HEK293 (cell line): Measurements from ENCODE around the gene RAB6A.

Source experiments
- CTCF ChIA-PET: fragments of 350-600 bp; formaldehyde crosslinking; extraction: SDS; loops from one replicate; lab custom pipeline; 2021; ENCODE audit warnings: antibody characterized with exemption; lab: Yijun Ruan, JAX
- POLR2A ChIA-PET: fragments of 300-600 bp; formaldehyde crosslinking; extraction: SDS; loops from one replicate; lab custom pipeline; 2020; ENCODE audit warnings: antibody characterized with exemption, inconsistent platforms; lab: Yijun Ruan, JAX
- H3K27ac ChIP-seq: fragments of 200-500 bp; sonication (Bioruptor generic); 2 replicates; pipeline ENCODE4 v1.5.1; 2014; ENCODE audit warnings: low read depth, low read length, control low read depth, inconsistent platforms; ENCODE audit errors: extremely low read depth
- H3K36me3 ChIP-seq, 2 experiments: fragments of 200-500 bp in 1 of 2; sonication (Bioruptor generic) in 1 of 2; 1 replicate in 1 of 2; 2 replicates in 1 of 2; pipeline ENCODE4 v1.5.1; 2014 to 2017; ENCODE audit warnings: inconsistent platforms in 2 of 2, low read length in 2 of 2; ENCODE audit not compliant: control insufficient read depth in 2 of 2, insufficient read depth in 1 of 2
- H3K4me1 ChIP-seq: fragments of 200-500 bp; sonication (Bioruptor generic); 2 replicates; pipeline ENCODE4 v1.5.1; 2014; ENCODE audit warnings: mild to moderate bottlenecking, low read length, inconsistent platforms; ENCODE audit not compliant: control insufficient read depth, insufficient read depth
- H3K4me3 ChIP-seq: 2 replicates; pipeline ENCODE4 v1.5.1; 2011; ENCODE audit warnings: low read depth, mild to moderate bottlenecking, control low read depth, low read length, moderate library complexity
- H3K9me3 ChIP-seq: fragments of 200-500 bp; sonication (Bioruptor generic); 2 replicates; pipeline ENCODE4 v1.5.1; 2014; ENCODE audit warnings: low read depth, low read length, inconsistent platforms; ENCODE audit not compliant: control insufficient read depth, insufficient read depth
- ATF2 ChIP-seq: fragments of 450-650 bp; formaldehyde crosslinking; IDR thresholded peaks from 2 replicates; pipeline ENCODE4 v1.5.1; 2016; ENCODE audit warnings: missing biosample characterization, missing genetic modification characterization, low read depth
- BCL11A ChIP-seq: fragments of 450-650 bp; formaldehyde crosslinking; IDR thresholded peaks from 2 replicates; pipeline ENCODE4 v1.5.1; 2016; ENCODE audit warnings: low read depth, missing biosample characterization, missing genetic modification characterization
- HIC1 ChIP-seq: fragments of 450-650 bp; formaldehyde crosslinking; IDR thresholded peaks from 2 replicates; pipeline ENCODE4 v1.5.1; 2016; ENCODE audit warnings: missing biosample characterization, missing genetic modification characterization
- HOXC10 ChIP-seq: sonication (generic); formaldehyde crosslinking; IDR thresholded peaks from 2 replicates; pipeline ENCODE4 v1.8.1; 2023; ENCODE audit warnings: mild to moderate bottlenecking, missing genetic modification reagents
- KLF7 ChIP-seq: fragments of 450-650 bp; formaldehyde crosslinking; IDR thresholded peaks from 2 replicates; pipeline ENCODE4 v1.5.1; 2016; ENCODE audit warnings: missing biosample characterization, missing genetic modification characterization, borderline replicate concordance
- ZNF184 ChIP-seq: fragments of 450-650 bp; IDR thresholded peaks from 2 replicates; pipeline ENCODE4 v1.5.1; 2018; ENCODE audit warnings: missing biosample characterization, mild to moderate bottlenecking, missing genetic modification characterization
- ZNF2 ChIP-seq: fragments of 450-650 bp; formaldehyde crosslinking; IDR thresholded peaks from 2 replicates; pipeline ENCODE4 v1.5.1; 2016; ENCODE audit warnings: missing biosample characterization, missing genetic modification characterization
- ZNF221 ChIP-seq: fragments of 450-650 bp; formaldehyde crosslinking; IDR thresholded peaks from 2 replicates; pipeline ENCODE4 v1.5.1; 2017; ENCODE audit warnings: missing biosample characterization, missing genetic modification characterization, borderline replicate concordance
- ZNF239 ChIP-seq: fragments of 450-650 bp; formaldehyde crosslinking; IDR thresholded peaks from 2 replicates; pipeline ENCODE4 v1.5.1; 2016; ENCODE audit warnings: missing biosample characterization, missing genetic modification characterization
- ZNF426 ChIP-seq: fragments of 450-650 bp; formaldehyde crosslinking; IDR thresholded peaks from 2 replicates; pipeline ENCODE4 v1.5.1; 2017; ENCODE audit warnings: missing biosample characterization, missing genetic modification characterization, mild to moderate bottlenecking, inconsistent platforms, moderate library complexity
- ZNF571 ChIP-seq: fragments of 450-650 bp; formaldehyde crosslinking; IDR thresholded peaks from 2 replicates; pipeline ENCODE4 v1.5.0; 2017; ENCODE audit warnings: missing biosample characterization, missing genetic modification characterization
- ZNF629 ChIP-seq: fragments of 450-650 bp; formaldehyde crosslinking; IDR thresholded peaks from 2 replicates; pipeline ENCODE4 v1.5.1; 2017; ENCODE audit warnings: missing biosample characterization, missing genetic modification characterization
- ZNF660 ChIP-seq: fragments of 450-650 bp; IDR thresholded peaks from 2 replicates; pipeline ENCODE4 v1.5.1; 2018; ENCODE audit warnings: missing biosample characterization, mild to moderate bottlenecking, missing genetic modification characterization
- ZNF692 ChIP-seq: fragments of 450-650 bp; formaldehyde crosslinking; IDR thresholded peaks from 2 replicates; pipeline ENCODE4 v1.5.1; 2016; ENCODE audit warnings: missing biosample characterization, missing genetic modification characterization
- ZNF785 ChIP-seq: fragments of 450-650 bp; formaldehyde crosslinking; IDR thresholded peaks from 2 replicates; pipeline ENCODE4 v1.5.1; 2016; ENCODE audit warnings: missing biosample characterization, missing genetic modification characterization
- ZSCAN23 ChIP-seq: fragments of 450-650 bp; formaldehyde crosslinking; IDR thresholded peaks from 2 replicates; pipeline ENCODE4 v1.5.1; 2016; ENCODE audit warnings: missing biosample characterization, missing genetic modification characterization
- TF ChIP-seq, protein P1 (sequence below): fragments of 450-650 bp; formaldehyde crosslinking; IDR thresholded peaks from 2 replicates; pipeline ENCODE4 v1.5.1; 2016; ENCODE audit warnings: missing biosample characterization, missing genetic modification characterization
- TF ChIP-seq, protein P2 (sequence below): fragments of 450-650 bp; formaldehyde crosslinking; IDR thresholded peaks from 2 replicates; pipeline ENCODE4 v1.5.1; 2016; ENCODE audit warnings: missing biosample characterization, missing genetic modification characterization
- TF ChIP-seq, protein P3 (sequence below): fragments of 450-650 bp; formaldehyde crosslinking; IDR thresholded peaks from 2 replicates; pipeline ENCODE4 v1.5.1; 2016; ENCODE audit warnings: missing biosample characterization, missing genetic modification characterization
- TF ChIP-seq, protein P4 (sequence below): fragments of 450-650 bp; formaldehyde crosslinking; IDR thresholded peaks from 2 replicates; pipeline ENCODE4 v1.5.1; 2017; ENCODE audit warnings: missing biosample characterization, missing genetic modification characterization

The RAB6A gene

DNA sequence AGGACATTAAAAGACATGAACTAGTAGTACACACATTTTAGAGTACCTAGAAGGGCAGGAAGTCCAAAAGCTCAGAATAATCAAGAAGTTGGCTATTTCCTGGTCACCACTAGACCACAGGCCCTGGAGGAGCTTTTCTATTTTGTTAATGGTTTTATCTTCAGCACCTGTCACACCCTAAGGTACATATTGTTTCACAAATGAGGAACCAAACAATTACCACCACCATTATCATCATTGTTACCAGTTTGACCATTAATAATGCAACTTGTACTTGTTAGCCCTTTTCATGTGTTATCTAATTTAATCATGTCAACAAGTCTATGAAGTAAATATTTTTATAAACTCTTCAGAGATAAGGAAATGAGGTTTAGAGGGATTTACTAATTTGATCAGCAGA is 31.7 kb upstream of the RAB6A start:
- ChIA-PET CTCF (no interaction called here), POLR2A (no interaction called here)

More for the DNA sequence above, 31.7 kb upstream of the RAB6A start:
- Histone ChIP-seq H3K4me3 (no peak overlapping the region), H3K4me1 (no peaks in the 10 kb centered on the region), H3K36me3 (peaks cover 0 to 10% of the 10 kb centered on the region in 2 experiments; a peak in 1 of 3 replicates), H3K9me3 (no peaks in the 10 kb centered on the region), H3K27ac (no peak overlapping the region)
- TF ChIP-seq, protein P1, sequence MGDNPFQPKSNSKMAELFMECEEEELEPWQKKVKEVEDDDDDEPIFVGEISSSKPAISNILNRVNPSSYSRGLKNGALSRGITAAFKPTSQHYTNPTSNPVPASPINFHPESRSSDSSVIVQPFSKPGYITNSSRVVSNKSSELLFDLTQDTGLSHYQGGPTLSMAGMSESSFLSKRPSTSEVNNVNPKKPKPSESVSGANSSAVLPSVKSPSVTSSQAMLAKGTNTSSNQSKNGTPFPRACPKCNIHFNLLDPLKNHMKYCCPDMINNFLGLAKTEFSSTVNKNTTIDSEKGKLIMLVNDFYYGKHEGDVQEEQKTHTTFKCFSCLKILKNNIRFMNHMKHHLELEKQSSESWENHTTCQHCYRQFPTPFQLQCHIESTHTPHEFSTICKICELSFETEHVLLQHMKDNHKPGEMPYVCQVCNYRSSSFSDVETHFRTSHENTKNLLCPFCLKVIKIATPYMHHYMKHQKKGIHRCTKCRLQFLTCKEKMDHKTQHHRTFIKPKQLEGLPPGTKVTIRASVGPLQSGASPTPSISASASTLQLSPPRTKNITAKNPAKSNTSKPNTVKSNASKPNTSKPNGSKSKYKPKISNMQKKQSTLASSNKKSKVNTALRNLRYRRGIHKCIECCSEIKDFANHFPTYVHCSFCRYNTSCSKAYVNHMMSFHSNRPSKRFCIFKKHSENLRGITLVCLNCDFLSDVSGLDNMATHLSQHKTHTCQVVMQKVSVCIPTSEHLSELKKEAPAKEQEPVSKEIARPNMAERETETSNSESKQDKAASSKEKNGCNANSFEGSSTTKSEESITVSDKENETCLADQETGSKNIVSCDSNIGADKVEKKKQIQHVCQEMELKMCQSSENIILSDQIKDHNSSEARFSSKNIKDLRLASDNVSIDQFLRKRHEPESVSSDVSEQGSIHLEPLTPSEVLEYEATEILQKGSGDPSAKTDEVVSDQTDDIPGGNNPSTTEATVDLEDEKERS (tag by site-specific recombination) = no peak
- TF ChIP-seq ZNF629 (tag by site-specific recombination) = no peak
- TF ChIP-seq, protein P2, sequence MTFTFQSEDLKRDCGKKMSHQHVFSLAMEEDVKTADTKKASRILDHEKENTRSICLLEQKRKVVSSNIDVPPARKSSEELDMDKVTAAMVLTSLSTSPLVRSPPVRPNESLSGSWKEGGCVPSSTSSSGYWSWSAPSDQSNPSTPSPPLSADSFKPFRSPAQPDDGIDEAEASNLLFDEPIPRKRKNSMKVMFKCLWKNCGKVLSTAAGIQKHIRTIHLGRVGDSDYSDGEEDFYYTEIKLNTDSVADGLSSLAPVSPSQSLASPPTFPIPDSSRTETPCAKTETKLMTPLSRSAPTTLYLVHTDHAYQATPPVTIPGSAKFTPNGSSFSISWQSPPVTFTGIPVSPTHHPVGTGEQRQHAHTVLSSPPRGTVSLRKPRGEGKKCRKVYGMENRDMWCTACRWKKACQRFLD = no peak
- no peak for TF ChIP-seq BCL11A (tag by site-specific recombination)
- no peak for TF ChIP-seq ZNF184 (tag by site-specific recombination)
- TF ChIP-seq, protein P3, sequence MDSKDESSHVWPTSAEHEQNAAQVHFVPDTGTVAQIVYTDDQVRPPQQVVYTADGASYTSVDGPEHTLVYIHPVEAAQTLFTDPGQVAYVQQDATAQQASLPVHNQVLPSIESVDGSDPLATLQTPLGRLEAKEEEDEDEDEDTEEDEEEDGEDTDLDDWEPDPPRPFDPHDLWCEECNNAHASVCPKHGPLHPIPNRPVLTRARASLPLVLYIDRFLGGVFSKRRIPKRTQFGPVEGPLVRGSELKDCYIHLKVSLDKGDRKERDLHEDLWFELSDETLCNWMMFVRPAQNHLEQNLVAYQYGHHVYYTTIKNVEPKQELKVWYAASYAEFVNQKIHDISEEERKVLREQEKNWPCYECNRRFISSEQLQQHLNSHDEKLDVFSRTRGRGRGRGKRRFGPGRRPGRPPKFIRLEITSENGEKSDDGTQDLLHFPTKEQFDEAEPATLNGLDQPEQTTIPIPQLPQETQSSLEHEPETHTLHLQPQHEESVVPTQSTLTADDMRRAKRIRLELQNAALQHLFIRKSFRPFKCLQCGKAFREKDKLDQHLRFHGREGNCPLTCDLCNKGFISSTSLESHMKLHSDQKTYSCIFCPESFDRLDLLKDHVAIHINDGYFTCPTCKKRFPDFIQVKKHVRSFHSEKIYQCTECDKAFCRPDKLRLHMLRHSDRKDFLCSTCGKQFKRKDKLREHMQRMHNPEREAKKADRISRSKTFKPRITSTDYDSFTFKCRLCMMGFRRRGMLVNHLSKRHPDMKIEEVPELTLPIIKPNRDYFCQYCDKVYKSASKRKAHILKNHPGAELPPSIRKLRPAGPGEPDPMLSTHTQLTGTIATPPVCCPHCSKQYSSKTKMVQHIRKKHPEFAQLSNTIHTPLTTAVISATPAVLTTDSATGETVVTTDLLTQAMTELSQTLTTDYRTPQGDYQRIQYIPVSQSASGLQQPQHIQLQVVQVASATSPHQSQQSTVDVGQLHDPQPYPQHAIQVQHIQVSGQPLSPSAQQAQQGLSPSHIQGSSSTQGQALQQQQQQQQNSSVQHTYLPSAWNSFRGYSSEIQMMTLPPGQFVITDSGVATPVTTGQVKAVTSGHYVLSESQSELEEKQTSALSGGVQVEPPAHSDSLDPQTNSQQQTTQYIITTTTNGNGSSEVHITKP (tag by site-specific recombination) = no peak
- TF ChIP-seq ZSCAN23 (tag by site-specific recombination) = no peak
- TF ChIP-seq, protein P4, sequence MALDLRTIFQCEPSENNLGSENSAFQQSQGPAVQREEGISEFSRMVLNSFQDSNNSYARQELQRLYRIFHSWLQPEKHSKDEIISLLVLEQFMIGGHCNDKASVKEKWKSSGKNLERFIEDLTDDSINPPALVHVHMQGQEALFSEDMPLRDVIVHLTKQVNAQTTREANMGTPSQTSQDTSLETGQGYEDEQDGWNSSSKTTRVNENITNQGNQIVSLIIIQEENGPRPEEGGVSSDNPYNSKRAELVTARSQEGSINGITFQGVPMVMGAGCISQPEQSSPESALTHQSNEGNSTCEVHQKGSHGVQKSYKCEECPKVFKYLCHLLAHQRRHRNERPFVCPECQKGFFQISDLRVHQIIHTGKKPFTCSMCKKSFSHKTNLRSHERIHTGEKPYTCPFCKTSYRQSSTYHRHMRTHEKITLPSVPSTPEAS = no peak
- no peak for TF ChIP-seq ZNF571 (tag by site-specific recombination)
- no peak for TF ChIP-seq ZNF426 (tag by site-specific recombination)
- no peak for TF ChIP-seq ZNF660 (tag by site-specific recombination)
- no peak for TF ChIP-seq ATF2 (tag by site-specific recombination)
- TF ChIP-seq ZNF785 (tag by site-specific recombination) = no peak
- no peak for TF ChIP-seq HIC1 (tag by site-specific recombination)
- TF ChIP-seq ZNF239 (tag by site-specific recombination) = no peak
- no peak for TF ChIP-seq ZNF692
- TF ChIP-seq HOXC10 = no peak
- TF ChIP-seq KLF7 = no peak
- TF ChIP-seq ZNF2 (tag by site-specific recombination) = no peak
- no peak for TF ChIP-seq ZNF221 (tag by site-specific recombination)
